ENCODE data around the gene SHB.

Gene SHB

GRCh38 chr9:38039907-38040682 lies 28.9 kb downstream of the SHB start:
- DNase-seq, result no peak

DNA sequence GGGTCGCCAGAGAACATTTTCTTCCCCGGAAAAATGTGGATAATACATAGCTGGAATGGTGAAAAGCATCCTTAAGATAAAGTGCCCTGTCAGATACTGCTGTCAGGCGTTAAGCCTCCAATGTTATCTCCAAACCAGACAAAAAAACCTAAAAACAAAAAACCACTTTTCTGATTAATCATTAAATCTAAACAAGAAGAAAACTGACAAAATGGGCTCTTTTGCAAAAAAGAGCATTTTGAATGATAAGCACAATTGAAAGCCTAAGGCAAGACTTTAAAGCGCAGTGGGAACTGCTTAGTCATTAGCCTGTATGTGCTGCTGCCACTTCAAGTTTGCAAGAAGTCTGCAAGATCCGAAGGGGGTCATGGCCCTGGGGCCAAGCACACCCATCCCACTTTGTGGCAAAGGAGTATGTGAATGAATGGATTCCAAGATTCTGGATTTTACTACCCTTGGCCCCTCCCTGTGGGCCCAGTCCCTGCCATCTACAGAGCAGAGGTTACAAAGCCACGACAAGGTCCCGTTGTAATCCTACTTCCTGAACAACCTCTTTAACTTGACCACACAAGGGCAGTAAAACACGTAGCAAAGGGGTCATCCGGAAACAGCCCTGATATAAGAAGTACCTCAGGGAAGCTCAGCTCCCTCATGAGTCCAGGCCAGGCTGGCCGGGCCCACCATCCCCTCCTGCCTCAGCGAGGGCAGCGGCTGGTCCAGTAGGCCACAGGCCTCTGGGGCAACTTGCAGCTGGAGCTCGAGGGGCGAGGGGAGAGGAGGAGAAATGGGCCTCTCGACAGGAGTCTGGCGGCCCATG lies 29.7 kb downstream of the SHB start:
- DNase-seq, result no peak

DNA sequence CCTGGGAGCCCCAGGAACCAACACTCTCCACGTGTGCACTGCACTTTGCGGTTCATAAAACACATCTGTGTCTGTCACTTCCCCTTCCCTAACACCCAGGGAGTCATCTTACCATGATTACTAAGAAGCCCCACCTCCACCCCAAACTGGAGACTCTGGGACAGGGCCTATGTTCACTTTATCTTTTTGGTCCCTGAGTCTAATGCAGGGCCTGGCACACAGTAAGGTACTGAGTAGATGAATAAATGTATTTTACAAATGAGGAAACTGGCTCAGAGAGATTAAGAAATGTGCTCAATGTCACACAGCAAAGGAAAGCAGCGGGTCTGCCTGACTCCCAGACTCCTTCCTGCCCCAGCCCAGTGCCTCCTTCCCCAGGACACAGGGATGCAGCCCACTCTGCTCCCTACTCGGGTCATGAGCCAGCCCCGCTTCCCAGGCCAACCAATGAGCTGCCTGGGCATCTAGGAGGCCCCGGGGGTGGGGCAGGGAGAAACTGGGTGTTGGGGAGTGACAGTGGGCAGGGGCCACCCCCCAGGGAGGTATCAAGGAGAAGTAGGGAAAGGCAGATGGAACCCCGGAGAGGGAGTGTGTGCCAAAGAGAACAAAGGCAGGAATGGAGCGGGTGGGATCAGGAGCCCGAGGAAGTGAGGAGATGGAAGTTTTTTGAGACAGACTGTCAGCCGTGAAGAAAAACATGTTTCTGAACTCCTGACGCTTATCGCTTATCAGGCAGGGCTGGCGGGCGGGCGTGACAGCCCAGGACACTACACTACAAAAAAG lies 30.5 kb downstream of the SHB start:
- DNase-seq, result no peak

- no peak for DNase-seq
Observed at GRCh38 chr9:38037981-38038306, 31.1 kb downstream of the SHB start.

GRCh38 chr9:38036359-38037084 lies 32.5 kb downstream of the SHB start:
- DNase-seq, result peak; percentile 60

DNA sequence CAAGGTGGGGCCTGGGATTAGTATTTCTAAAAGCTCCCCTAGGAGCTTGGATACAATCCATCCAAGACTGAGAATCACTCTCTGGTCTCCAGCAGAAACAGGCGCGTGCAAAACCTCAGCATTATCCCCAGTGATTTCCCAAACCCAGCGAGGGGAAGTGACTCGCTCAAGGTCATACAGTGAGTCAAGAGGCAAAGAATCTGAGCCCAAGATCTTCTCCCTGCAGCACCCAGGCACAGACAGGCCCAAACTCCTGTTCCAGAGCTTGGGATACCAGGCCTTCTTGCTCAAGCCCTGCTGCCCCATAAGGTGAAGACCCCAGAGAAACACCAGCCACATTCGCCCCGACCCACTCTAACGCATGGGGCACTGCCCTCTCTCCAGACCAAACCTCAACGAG lies 33.2 kb downstream of the SHB start:
- peak; percentile 77 for DNase-seq

DNA sequence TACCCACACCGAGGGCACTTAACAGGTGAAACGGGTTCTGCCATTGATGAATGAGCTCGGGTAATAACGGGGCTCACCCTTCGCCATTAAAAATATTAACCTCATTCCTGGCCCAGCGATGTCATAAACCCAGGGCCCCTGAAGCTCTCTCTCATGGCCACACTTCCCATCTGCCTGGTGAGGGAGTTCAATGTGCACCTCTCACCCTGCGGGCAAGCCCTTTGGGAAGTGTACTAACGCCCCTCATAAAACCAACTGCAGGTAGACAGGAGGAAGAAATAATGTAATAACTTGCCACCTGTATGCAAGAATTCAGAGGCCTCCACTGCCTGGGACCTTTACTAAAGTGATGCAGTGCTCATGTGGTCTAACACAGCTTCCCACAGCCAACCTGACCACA lies 35.1 kb downstream of the SHB start:
- DNase-seq, result no peak

DNA sequence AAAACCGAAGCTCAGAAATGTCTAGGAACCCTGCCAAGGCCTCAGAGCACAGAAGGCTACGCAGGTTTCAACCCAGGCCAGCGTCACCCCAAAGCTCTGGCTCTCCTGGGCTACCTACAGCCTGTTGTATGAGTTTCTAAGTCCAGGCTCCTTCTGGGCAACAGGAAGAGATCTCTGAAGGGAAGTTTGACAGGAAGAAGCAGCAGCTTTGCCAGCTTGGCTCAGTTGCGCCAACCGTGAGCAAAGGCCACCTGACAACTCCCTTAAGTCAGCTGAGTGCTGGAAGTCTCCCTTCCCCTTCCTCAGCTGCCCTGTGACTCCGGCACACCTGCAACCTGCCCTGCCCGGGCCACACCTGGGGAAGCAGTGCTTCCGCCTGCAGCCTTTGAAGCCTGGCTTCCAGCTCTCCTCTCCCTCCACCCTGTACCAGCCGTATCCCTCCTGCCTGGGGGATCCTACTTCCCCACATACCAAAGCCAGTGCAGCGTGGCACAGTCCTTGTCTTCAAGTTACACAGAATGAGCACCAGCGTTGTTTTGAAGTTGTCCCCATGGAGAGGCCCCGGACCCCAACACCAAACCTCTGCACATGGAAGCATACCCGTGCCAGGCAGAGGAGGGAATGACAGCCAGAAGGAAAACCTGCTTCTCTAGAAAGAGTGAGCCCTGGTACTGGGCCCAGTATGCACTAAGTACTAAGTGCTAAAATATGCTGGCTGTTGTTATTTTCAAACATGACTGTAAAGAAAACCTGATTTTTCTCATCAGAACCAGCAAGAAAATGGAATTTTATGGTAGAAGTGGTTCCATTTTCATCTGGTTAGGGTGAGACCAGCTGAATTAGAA lies 36.5 kb downstream of the SHB start:
- no peak for DNase-seq

GRCh38 chr9:38031594-38031993 lies 37.4 kb downstream of the SHB start:
- no peak for DNase-seq

DNA sequence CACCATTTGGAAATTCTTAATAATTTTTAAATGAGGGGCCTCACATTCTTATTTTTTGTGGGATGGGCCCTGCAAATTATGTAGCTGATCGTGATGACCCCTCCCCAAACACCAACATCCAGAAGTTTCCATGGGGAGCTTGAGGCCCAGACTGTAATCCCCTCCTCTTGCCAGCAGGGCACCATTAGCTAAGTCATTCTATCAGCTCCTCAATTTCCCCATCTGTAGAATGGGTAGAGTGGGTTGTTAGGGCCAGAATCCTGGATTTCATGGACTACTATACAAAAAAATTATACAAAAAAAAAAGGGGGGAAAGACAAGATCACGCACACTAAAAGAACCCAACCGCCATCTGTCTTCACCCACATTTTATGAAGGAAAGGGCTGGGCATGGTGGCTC lies 38.4 kb downstream of the SHB start:
- DNase-seq, result no peak

GRCh38 chr9:38029915-38030638 lies 39.0 kb downstream of the SHB start:
- DNase-seq, result no peak

DNA sequence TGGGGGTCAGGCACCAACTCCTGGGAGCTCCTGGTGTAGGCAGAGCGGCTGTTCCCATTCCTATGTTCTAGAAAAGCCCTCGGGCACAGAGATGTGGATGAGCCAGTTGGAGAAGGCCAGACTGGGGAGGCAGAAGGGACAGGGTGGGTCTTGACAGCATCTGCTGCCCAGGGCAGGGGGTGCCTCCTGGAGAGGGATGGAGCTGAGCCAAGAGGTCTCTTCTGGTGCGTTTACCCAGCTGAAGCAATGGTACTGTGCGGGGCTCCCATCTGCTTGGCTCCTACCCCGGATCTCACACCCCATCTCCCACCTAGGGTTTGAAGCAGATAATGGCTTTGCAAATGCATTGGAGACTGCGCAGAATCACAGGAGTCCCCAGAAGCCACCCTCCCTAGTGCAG lies 41.3 kb downstream of the SHB start:
- no peak for DNase-seq

- DNase-seq, result no peak
Observed at GRCh38 chr9:38026840-38027527, 42.0 kb downstream of the SHB start.

- no peak for DNase-seq
Observed at GRCh38 chr9:38026021-38026809, 42.8 kb downstream of the SHB start.

DNA sequence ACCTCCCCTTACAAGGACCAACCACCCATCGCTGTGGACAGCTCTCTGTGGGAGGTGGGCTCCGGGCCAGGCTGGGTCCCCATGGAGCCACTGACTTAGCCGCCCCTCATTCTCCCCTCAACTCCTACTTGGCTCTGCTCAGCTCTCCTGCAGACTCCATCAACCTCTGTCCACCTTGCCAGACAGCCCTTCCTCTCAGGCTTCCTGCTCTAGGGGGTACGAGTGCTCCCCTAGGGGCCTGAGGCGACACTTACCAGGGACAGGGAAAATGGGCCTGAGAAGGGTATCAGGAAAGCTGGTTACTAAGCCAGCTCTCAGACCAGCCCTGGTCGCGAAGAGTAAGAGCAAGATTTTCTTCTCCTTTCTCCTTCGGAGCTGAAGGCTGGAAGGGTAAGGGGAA lies 43.9 kb downstream of the SHB start:
- DNase-seq, result no peak

GRCh38 chr9:38024036-38024681 lies 44.9 kb downstream of the SHB start:
- no peak for DNase-seq

DNA sequence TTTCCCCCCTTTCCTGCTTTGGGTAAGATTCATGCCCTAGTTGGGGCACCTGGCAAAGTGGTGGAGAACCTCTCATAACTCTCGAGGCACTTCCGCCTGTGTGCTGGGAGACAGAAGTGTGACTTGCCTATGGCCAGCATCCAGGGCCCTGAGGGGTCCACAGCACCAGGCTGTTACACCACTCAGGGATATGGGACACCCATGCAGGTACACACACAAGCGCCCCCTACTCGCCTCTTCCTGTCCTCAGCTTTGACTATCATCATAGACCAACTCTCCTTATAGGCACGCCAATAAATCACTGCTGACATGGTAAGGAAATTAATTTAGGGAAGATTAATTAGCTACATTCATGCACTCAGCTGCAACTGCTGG lies 45.4 kb downstream of the SHB start:
- DNase-seq, result no peak

DNA sequence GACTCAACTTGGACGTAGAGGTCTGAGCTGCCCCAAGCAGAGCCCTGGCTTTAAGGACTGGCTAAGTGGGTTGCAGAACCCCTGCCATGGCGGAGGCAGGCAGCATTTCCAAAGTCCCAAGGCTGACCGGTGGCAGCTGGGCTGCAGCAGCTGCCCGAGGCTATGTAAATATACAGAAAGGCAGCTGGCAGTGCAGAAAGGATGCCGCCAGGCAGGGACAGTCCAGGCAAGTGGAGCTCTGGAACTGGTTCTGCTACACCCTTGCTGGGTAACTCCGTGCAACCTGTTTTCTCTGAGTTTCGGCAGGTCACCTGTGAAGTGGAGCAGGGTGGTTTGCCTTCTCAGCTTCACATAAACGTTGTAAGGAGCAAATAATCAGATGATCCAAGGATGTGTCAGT lies 46.0 kb downstream of the SHB start:
- DNase-seq, result no peak

GRCh38 chr9:38022203-38022895 lies 46.7 kb downstream of the SHB start:
- DNase-seq, result no peak

All from suppressor macrophage treated with lipopolysaccharide for 4 hours (primary cell).